Choroid plexus epithelial cell (primary cell): ENCODE results near the gene TNFRSF17.

Experiments used
- DNase-seq: peaks from one replicate; pipeline ENCODE4 v3.0.0-alpha.2; 2010; ENCODE audit warnings: low read depth
- H3K4me3 ChIP-seq: 2 replicates; pipeline ENCODE4 v1.5.1; 2011; ENCODE audit warnings: low read depth, mild to moderate bottlenecking, control low read depth, low read length, moderate library complexity
- CTCF ChIP-seq: conservative IDR thresholded peaks from 2 replicates; pipeline ENCODE4 v1.5.1; 2011; ENCODE audit warnings: low read depth, mild to moderate bottlenecking, control low read depth, inconsistent platforms, low read length, moderate library complexity

The TNFRSF17 gene

GRCh38 chr16:11996433-11997330 is 31.7 kb downstream of the TNFRSF17 start:
- no peak overlapping the region for H3K4me3 ChIP-seq
- no peak for DNase-seq
- no peak for TF ChIP-seq CTCF

- no peak for DNase-seq
- H3K4me3 ChIP-seq = no peak overlapping the region
- no peak for TF ChIP-seq CTCF
Measured at GRCh38 chr16:12000032-12000431, 35.0 kb downstream of the TNFRSF17 start.

- DNase-seq = peak; percentile 53
- H3K4me3 ChIP-seq = no peak overlapping the region
- no peak for TF ChIP-seq CTCF
Measured at GRCh38 chr16:12002447-12003006, 37.5 kb downstream of the TNFRSF17 start.

- DNase-seq = no peak
- TF ChIP-seq CTCF = no peak
- H3K4me3 ChIP-seq = no peak overlapping the region
Measured at GRCh38 chr16:12006637-12007036, 41.6 kb downstream of the TNFRSF17 start.

GRCh38 chr16:12009462-12009861 is 44.5 kb downstream of the TNFRSF17 start:
- no peak for TF ChIP-seq CTCF
- no peak overlapping the region for H3K4me3 ChIP-seq
- DNase-seq = no peak

GRCh38 chr16:12009922-12010321 is 44.9 kb downstream of the TNFRSF17 start:
- no peak for DNase-seq
- no peak for TF ChIP-seq CTCF
- no peak overlapping the region for H3K4me3 ChIP-seq
